Keratinocyte (primary cell): ENCODE results near the gene TULP1. TPM values are rescaled to one million over a fixed set of nuclear protein-coding genes. Genes with fewer than 3 reads are reported as not detected.

Experiments
- DNase-seq: peaks from one replicate; pipeline ENCODE4 v3.0.0-alpha.2; 2011; ENCODE audit warnings: low read depth, missing footprints, low spot score
- FAIRE-seq: peaks from 2 replicates; lab custom pipeline; 2011; peaks lifted over from hg19 to GRCh38; lab: Jason Lieb, UNC
- H2AFZ ChIP-seq: 2 replicates; pipeline ENCODE4 v1.6.0; 2012; ENCODE audit warnings: low read length, control low read depth, inconsistent platforms; ENCODE audit not compliant: control insufficient read depth
- H3K27ac ChIP-seq: 2 replicates; pipeline ENCODE4 v1.5.1; 2011; ENCODE audit warnings: low read length; ENCODE audit not compliant: control insufficient read depth, insufficient read depth
- H3K27me3 ChIP-seq: 3 replicates; pipeline ENCODE4 v1.6.0; 2011; ENCODE audit warnings: low read length; ENCODE audit not compliant: control insufficient read depth, insufficient read depth; ENCODE audit errors: extremely low read depth
- H3K36me3 ChIP-seq, 2 experiments: 2 replicates in 1 of 2; 3 replicates in 1 of 2; pipeline ENCODE4 v1.5.1; 2011; ENCODE audit warnings: low read length in 2 of 2, mild to moderate bottlenecking in 1 of 2; ENCODE audit not compliant: control insufficient read depth in 2 of 2, insufficient read depth in 2 of 2; ENCODE audit errors: extremely low read depth in 1 of 2
- H3K4me1 ChIP-seq: 3 replicates; pipeline ENCODE4 v1.5.1; 2011; ENCODE audit warnings: low read length; ENCODE audit not compliant: control insufficient read depth, insufficient read depth; ENCODE audit errors: extremely low read depth
- H3K4me2 ChIP-seq: 3 replicates; pipeline ENCODE4 v1.6.0; 2011; ENCODE audit warnings: low read depth, low read length; ENCODE audit not compliant: control insufficient read depth, insufficient read depth; ENCODE audit errors: extremely low read depth
- H3K4me3 ChIP-seq, 3 experiments: fragments of 200-600 bp in 1 of 3; sonication (generic) in 1 of 3; 2 replicates in 2 of 3; 3 replicates in 1 of 3; pipeline ENCODE4 v1.5.1; 2011 to 2016; ENCODE audit warnings: low read length in 3 of 3, mild to moderate bottlenecking in 3 of 3, control low read depth in 2 of 3, inconsistent platforms in 1 of 3, low read depth in 1 of 3, mixed read lengths in 1 of 3, mixed run types in 1 of 3, moderate library complexity in 1 of 3; ENCODE audit not compliant: control insufficient read depth in 2 of 3, insufficient read depth in 2 of 3; ENCODE audit errors: extremely low read depth in 1 of 3
- H3K79me2 ChIP-seq: 2 replicates; pipeline ENCODE4 v1.6.0; 2012; ENCODE audit warnings: low read length; ENCODE audit not compliant: control insufficient read depth, insufficient read depth
- H3K9ac ChIP-seq: 3 replicates; pipeline ENCODE4 v1.6.0; 2011; ENCODE audit warnings: low read length; ENCODE audit not compliant: control insufficient read depth, insufficient read depth; ENCODE audit errors: extremely low read depth
- H3K9me1 ChIP-seq: 3 replicates; pipeline ENCODE4 v1.6.0; 2011; ENCODE audit warnings: low read length; ENCODE audit not compliant: control insufficient read depth, insufficient read depth; ENCODE audit errors: extremely low read depth
- H3K9me3 ChIP-seq: 2 replicates; pipeline ENCODE4 v1.5.1; 2012; ENCODE audit warnings: low read depth, low read length; ENCODE audit not compliant: control insufficient read depth
- H4K20me1 ChIP-seq: 3 replicates; pipeline ENCODE4 v1.6.0; 2011; ENCODE audit warnings: low read length; ENCODE audit not compliant: control insufficient read depth, insufficient read depth; ENCODE audit errors: extremely low read depth
- CTCF ChIP-seq, 3 experiments: IDR thresholded peaks in 1 of 3; conservative IDR thresholded peaks in 1 of 3; optimal IDR thresholded peaks in 1 of 3; 2 replicates in 2 of 3; 3 replicates in 1 of 3; pipeline versions ENCODE3 to v1.5.1; 2011; ENCODE audit warnings: low read length in 3 of 3, mild to moderate bottlenecking in 3 of 3, moderate library complexity in 2 of 3, control low read depth in 1 of 3, inconsistent platforms in 1 of 3; ENCODE audit not compliant: insufficient read depth in 2 of 3; ENCODE audit errors: extremely low read depth in 1 of 3
- EZH2 ChIP-seq: IDR thresholded peaks from one replicate; pipeline ENCODE4 v1.6.1; 2012; ENCODE audit warnings: inconsistent platforms, mild to moderate bottlenecking, low read length, moderate library complexity
- dilution Hi-C: fragments of 300-500 bp; cut with MboI; formaldehyde crosslinking; loops from one replicate; pipeline ENCODE4 v1.7.0; 2020; ENCODE audit warnings: low sequenced_read_pairs; ENCODE audit not compliant: extremely low pct_ligation_motif_present
- polyA plus RNA-seq, 5 experiments: library from polyadenylated mRNA; depleted of rRNA in 3 of 5; stranded (reverse) in 3 of 5; stranded (forward) in 1 of 5; unstranded in 1 of 5; fragments of >200 nt; gene quantifications; 1 replicate in 1 of 5; 2 replicates in 3 of 5; 3 replicates in 1 of 5; pipeline versions ENCODE4 v1.2.1 to v1.2.3, GENCODE V29; 2011 to 2012; ENCODE audit warnings: missing spikeins in 2 of 5, low read depth in 1 of 5, low replicate concordance in 1 of 5

TULP1 gene
- polyA plus RNA-seq, 1 donor (not counting 4 experiments of a cell fraction or from before 2014, with no cell fraction given) = not detected

- Histone ChIP-seq H3K9me3 (no peaks in the 10 kb centered on the region), H2AFZ (no peak overlapping the region), H3K9ac (peak overlapping the region; percentile 52), H3K4me3 (peak overlapping the region in 1 of 3 experiments; percentile 2), H3K79me2 (peaks cover 20% of the 10 kb centered on the region), H3K4me2 (peak overlapping the region; percentile 56), H3K4me1 (peaks cover 68% of the 10 kb centered on the region), H3K27me3 (no peaks in the 10 kb centered on the region), H3K27ac (peak overlapping the region; percentile 99), H4K20me1 (no peaks in the 10 kb centered on the region), H3K36me3 (no peaks in the 10 kb centered on the region), H3K9me1 (no peaks in the 10 kb centered on the region)
- dilution Hi-C loops = no loop called here
- DNase-seq = no peak
- peak; percentile 29 for FAIRE-seq
- TF ChIP-seq CTCF (optimal IDR thresholded peaks at IDR 0.05 in 1 of 3, IDR thresholded peaks at IDR 0.05 in 1 of 3, conservative IDR thresholded peaks at IDR 0.05 in 1 of 3; ENCODE audit: extremely low read depth in 1 of 3, insufficient read depth in 2 of 3, low read length in 3 of 3) = no peak
- no peak for TF ChIP-seq EZH2
These were observed 24.8 kb downstream of the TULP1 start for GRCh38 chr6:35487658-35488516.

GRCh38 chr6:35486005-35486925 lies 26.4 kb downstream of the TULP1 start:
- Histone ChIP-seq H3K27ac (peak overlapping the region; percentile 99), H3K9ac (peak overlapping the region; percentile 96), H3K79me2 (peaks cover 12% of the 10 kb centered on the region), H3K27me3 (no peaks in the 10 kb centered on the region), H3K36me3 (peaks cover 0 to 4% of the 10 kb centered on the region in 2 experiments), H3K4me2 (peak overlapping the region; percentile 93), H2AFZ (peak overlapping the region; percentile 52), H4K20me1 (no peaks in the 10 kb centered on the region), H3K9me3 (no peaks in the 10 kb centered on the region), H3K9me1 (no peaks in the 10 kb centered on the region), H3K4me3 (peak overlapping the region; percentile 13 to 62 (median 56)), H3K4me1 (peaks cover 64% of the 10 kb centered on the region)
- no peak for TF ChIP-seq CTCF (optimal IDR thresholded peaks at IDR 0.05 in 1 of 3, IDR thresholded peaks at IDR 0.05 in 1 of 3, conservative IDR thresholded peaks at IDR 0.05 in 1 of 3; ENCODE audit: extremely low read depth in 1 of 3, insufficient read depth in 2 of 3, low read length in 3 of 3)
- no peak for TF ChIP-seq EZH2
- dilution Hi-C loops = no loop called here
- peak; percentile 36 for FAIRE-seq
- DNase-seq = peak; percentile 90
